Ishikawa (cell line): ENCODE results near the gene PINK1.

Source experiments
- CEBPB ChIP-seq: IDR thresholded peaks from 2 replicates; pipeline ENCODE4 v1.6.1; 2012
- CREB1 ChIP-seq: IDR thresholded peaks from 2 replicates; pipeline ENCODE4 v1.6.1; 2012; ENCODE audit warnings: low read depth
- EGR1 ChIP-seq: IDR thresholded peaks from 2 replicates; pipeline ENCODE4 v1.6.1; 2012
- EP300 ChIP-seq: IDR thresholded peaks from 2 replicates; pipeline ENCODE4 v1.6.1; 2012; ENCODE audit warnings: borderline replicate concordance
- FOXM1 ChIP-seq: IDR thresholded peaks from 2 replicates; pipeline ENCODE4 v1.6.1; 2012; ENCODE audit warnings: low read depth, borderline replicate concordance
- NFIC ChIP-seq: IDR thresholded peaks from 2 replicates; pipeline ENCODE4 v1.6.1; 2012
- RAD21 ChIP-seq: IDR thresholded peaks from 2 replicates; pipeline ENCODE4 v1.6.1; 2012; ENCODE audit warnings: low read depth
- TAF1 ChIP-seq: IDR thresholded peaks from 2 replicates; pipeline ENCODE4 v1.6.1; 2012; ENCODE audit warnings: low read depth, mild to moderate bottlenecking
- TCF12 ChIP-seq: IDR thresholded peaks from 2 replicates; pipeline ENCODE4 v1.6.1; 2012; ENCODE audit warnings: low read depth
- TEAD4 ChIP-seq: IDR thresholded peaks from 2 replicates; pipeline ENCODE4 v1.6.1; 2012
- YY1 ChIP-seq: IDR thresholded peaks from 2 replicates; pipeline ENCODE4 v1.6.1; 2012; ENCODE audit warnings: low read depth
- ZBTB7A ChIP-seq: IDR thresholded peaks from 2 replicates; pipeline ENCODE4 v1.6.1; 2012; ENCODE audit warnings: low read depth
- TF ChIP-seq, protein P1 (sequence below): IDR thresholded peaks from 2 replicates; pipeline ENCODE4 v1.6.1; 2012
- TF ChIP-seq, protein P2 (sequence below): IDR thresholded peaks from 2 replicates; pipeline ENCODE4 v1.6.1; 2012
- TF ChIP-seq, protein P3 (sequence below): IDR thresholded peaks from 2 replicates; pipeline ENCODE4 v1.6.1; 2012; ENCODE audit warnings: low read depth, mild to moderate bottlenecking

PINK1 gene

DNA sequence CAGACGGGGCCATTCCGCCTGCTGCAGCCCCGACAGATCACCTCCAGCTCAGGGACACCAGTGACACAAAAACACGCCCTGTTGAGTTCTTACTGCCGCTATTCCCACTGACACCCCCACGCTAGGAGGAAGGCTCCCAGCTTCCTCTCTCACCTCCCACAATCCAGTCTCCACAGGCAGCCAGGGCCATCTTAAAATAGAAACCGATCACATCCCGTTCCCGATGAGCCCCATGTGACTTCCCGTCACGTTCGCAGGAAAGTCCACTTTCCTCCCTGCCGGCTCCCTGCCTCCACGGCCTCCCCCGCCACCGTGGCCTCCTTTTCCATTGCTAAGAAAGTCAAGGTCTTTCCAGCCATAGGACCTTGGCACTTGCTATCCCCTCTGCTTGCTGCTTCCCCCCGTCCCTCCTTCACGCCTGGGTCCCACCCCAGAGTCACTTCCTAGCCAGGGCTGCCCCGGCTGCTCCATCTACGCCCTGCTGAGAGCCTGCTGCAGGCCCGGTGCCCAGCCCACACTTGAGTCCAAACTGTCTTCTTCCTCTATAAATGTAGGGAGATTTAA, 51.9 kb downstream of the PINK1 start:
- TF ChIP-seq TEAD4 (no peak), CEBPB (no peak), RAD21 (no peak)
- TF ChIP-seq, protein P1, sequence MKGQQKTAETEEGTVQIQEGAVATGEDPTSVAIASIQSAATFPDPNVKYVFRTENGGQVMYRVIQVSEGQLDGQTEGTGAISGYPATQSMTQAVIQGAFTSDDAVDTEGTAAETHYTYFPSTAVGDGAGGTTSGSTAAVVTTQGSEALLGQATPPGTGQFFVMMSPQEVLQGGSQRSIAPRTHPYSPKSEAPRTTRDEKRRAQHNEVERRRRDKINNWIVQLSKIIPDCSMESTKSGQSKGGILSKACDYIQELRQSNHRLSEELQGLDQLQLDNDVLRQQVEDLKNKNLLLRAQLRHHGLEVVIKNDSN = no peak
- TF ChIP-seq, protein P2, sequence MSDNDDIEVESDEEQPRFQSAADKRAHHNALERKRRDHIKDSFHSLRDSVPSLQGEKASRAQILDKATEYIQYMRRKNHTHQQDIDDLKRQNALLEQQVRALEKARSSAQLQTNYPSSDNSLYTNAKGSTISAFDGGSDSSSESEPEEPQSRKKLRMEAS = no peak
- TF ChIP-seq, protein P3, sequence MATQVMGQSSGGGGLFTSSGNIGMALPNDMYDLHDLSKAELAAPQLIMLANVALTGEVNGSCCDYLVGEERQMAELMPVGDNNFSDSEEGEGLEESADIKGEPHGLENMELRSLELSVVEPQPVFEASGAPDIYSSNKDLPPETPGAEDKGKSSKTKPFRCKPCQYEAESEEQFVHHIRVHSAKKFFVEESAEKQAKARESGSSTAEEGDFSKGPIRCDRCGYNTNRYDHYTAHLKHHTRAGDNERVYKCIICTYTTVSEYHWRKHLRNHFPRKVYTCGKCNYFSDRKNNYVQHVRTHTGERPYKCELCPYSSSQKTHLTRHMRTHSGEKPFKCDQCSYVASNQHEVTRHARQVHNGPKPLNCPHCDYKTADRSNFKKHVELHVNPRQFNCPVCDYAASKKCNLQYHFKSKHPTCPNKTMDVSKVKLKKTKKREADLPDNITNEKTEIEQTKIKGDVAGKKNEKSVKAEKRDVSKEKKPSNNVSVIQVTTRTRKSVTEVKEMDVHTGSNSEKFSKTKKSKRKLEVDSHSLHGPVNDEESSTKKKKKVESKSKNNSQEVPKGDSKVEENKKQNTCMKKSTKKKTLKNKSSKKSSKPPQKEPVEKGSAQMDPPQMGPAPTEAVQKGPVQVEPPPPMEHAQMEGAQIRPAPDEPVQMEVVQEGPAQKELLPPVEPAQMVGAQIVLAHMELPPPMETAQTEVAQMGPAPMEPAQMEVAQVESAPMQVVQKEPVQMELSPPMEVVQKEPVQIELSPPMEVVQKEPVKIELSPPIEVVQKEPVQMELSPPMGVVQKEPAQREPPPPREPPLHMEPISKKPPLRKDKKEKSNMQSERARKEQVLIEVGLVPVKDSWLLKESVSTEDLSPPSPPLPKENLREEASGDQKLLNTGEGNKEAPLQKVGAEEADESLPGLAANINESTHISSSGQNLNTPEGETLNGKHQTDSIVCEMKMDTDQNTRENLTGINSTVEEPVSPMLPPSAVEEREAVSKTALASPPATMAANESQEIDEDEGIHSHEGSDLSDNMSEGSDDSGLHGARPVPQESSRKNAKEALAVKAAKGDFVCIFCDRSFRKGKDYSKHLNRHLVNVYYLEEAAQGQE = no peak

DNA sequence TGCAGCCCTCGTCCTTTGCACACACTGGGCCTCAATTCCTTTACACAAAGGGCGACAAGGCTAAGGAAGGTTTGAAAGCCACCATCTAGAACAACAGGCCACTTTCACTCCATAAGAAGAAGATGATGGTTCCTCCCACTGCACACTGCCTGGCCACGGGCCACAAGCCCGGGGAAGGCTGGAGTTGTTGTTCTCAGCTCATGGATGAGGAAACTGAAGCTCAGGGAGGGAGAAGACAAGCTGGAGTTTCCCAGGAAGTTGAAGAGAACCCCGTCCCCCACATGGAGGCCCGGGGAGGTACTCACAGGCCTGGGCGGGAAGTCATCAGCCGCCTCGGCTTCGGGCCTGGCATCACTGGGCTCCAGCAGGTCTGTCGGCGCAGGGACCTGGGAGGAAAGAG, 52.5 kb downstream of the PINK1 start:
- TF ChIP-seq, protein P1 = no peak
- no peak for TF ChIP-seq TCF12
- TF ChIP-seq YY1 = no peak
- no peak for TF ChIP-seq ZBTB7A
- TF ChIP-seq FOXM1 = no peak
- no peak for TF ChIP-seq EGR1
- TF ChIP-seq CREB1 = no peak
- no peak for TF ChIP-seq RAD21
- no peak for TF ChIP-seq TAF1
- TF ChIP-seq, protein P2 = no peak

DNA sequence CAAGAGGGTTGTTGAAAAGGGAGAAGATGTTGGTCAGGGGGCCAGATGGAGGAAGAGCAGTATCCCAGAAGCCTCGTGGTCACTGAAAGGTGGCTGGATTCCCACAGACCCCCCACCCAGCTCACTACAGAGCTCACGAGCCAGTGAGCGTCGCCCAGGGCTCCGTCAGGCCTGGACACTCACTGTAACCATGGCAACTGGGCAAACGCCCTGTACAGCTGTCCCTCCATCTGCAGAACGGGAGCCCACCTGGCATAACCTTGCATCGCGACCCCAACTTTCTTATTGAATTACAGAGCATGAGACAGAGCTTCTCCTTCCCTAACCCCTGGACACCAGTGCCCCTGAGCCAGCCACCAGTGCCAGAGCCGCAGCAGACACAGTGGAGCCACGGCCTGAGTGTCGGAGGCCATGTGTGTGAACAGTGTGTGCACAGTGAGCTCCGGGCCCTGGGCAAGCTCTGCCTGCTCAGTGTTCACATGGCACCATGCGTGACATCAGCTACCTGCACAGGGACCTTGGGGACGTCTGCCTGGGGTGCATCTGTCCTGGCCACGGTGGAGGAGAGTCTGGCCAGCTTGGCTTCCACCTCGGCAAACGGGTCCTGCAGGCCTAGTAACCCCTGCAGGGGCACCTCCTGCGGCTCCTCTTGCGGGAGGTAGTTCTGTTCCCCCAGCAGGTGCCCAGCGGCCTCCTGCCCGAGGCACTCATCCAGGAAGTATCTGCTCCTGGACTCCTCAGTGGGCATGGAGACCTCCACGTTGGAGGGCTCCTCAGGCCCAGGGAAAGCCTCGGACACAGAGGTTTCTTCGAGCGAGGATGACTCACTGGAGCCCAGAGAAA, 53.8 kb downstream of the PINK1 start:
- TF ChIP-seq ZBTB7A = no peak
- no peak for TF ChIP-seq TCF12
- TF ChIP-seq, protein P1 = no peak
- TF ChIP-seq, protein P3 = no peak
- TF ChIP-seq RAD21 = no peak
- TF ChIP-seq EP300 = no peak
- no peak for TF ChIP-seq EGR1
- no peak for TF ChIP-seq CREB1
- no peak for TF ChIP-seq YY1
- no peak for TF ChIP-seq CEBPB
- TF ChIP-seq FOXM1 = no peak
- no peak for TF ChIP-seq NFIC
- TF ChIP-seq TAF1 = no peak
- TF ChIP-seq, protein P2 = no peak

DNA sequence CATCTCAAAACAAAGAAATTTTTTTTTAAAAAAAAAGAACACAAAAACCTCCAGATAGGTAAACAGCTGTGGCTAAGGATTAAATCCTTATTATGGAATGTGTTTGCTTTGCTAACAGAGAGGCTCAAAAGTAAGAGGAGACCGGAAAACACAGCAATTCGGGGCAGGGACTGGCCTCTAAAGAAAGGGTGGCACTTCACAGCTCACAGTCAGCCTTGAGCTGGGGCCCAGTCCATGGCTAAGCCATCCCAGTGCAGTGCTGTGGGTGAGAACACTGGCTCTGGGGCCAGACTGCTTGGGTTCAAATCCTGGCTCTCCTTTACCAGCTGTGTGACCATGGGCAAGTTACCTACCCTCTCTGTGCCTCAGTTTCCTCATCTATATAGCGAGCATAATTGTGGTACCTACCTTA, 56.4 kb downstream of the PINK1 start:
- TF ChIP-seq RAD21 (no peak), ZBTB7A (no peak), CREB1 (no peak), FOXM1 (no peak), TEAD4 (no peak), YY1 (no peak)
- TF ChIP-seq, protein P2 = no peak
- TF ChIP-seq, protein P1 = no peak
- TF ChIP-seq, protein P3 = no peak
